Astrocyte (in vitro differentiated cells and primary cell): ENCODE data around the gene AZIN2. TPM values are rescaled to one million over a fixed set of nuclear protein-coding genes. Genes with fewer than 3 reads are reported as not detected.
A peak's percentile ranks its signal among the peaks of the same experiment; 100 is the strongest.

ENCODE experiments used
- DNase-seq: peaks from one replicate; pipeline ENCODE4 v3.0.0-alpha.2; 2010; ENCODE audit warnings: low read depth
- FAIRE-seq: peaks from 2 replicates; lab custom pipeline; 2011; peaks lifted over from hg19 to GRCh38; lab: Jason Lieb, UNC
- H2AFZ ChIP-seq: 2 replicates; pipeline ENCODE4 v1.6.0; 2012; ENCODE audit warnings: low read depth, low read length, inconsistent platforms
- H3K27ac ChIP-seq: 2 replicates; pipeline ENCODE4 v1.5.1; 2011; ENCODE audit warnings: low read depth, low read length, inconsistent platforms
- H3K27me3 ChIP-seq: 2 replicates; pipeline ENCODE4 v1.6.0; 2011; ENCODE audit warnings: low read length, inconsistent platforms; ENCODE audit not compliant: insufficient read depth
- H3K36me3 ChIP-seq: 2 replicates; pipeline ENCODE4 v1.5.1; 2011; ENCODE audit warnings: low read length, inconsistent platforms; ENCODE audit not compliant: insufficient read depth
- H3K4me1 ChIP-seq: 2 replicates; pipeline ENCODE4 v1.5.1; 2011; ENCODE audit warnings: low read length, inconsistent platforms; ENCODE audit not compliant: insufficient read depth
- H3K4me2 ChIP-seq: 2 replicates; pipeline ENCODE4 v1.6.0; 2012; ENCODE audit warnings: low read length, inconsistent platforms
- H3K4me3 ChIP-seq: 2 replicates; pipeline ENCODE4 v1.5.1; 2011; ENCODE audit warnings: low read depth, mild to moderate bottlenecking, low read length, inconsistent platforms; ENCODE audit not compliant: insufficient read depth
- H3K79me2 ChIP-seq: 2 replicates; pipeline ENCODE4 v1.6.0; 2012; ENCODE audit warnings: mild to moderate bottlenecking, low read length, inconsistent platforms; ENCODE audit not compliant: insufficient read depth
- H3K9ac ChIP-seq: 2 replicates; pipeline ENCODE4 v1.6.0; 2012; ENCODE audit warnings: mild to moderate bottlenecking, low read length, inconsistent platforms
- H3K9me3 ChIP-seq: 2 replicates; pipeline ENCODE4 v1.5.1; 2012; ENCODE audit warnings: low read depth, mild to moderate bottlenecking, low read length, inconsistent platforms; ENCODE audit not compliant: insufficient read depth
- H4K20me1 ChIP-seq: 2 replicates; pipeline ENCODE4 v1.6.0; 2012; ENCODE audit warnings: low read length, inconsistent platforms; ENCODE audit not compliant: insufficient read depth
- H3K27ac Mint-ChIP-seq: one replicate; pipeline ENCODE4 v1.8.0; 2021; ENCODE audit warnings: mild to moderate bottlenecking, mixed read lengths; ENCODE audit not compliant: unreplicated experiment
- H3K27me3 Mint-ChIP-seq: one replicate; pipeline ENCODE4 v1.8.0; 2021; ENCODE audit warnings: low read depth, mixed read lengths; ENCODE audit not compliant: unreplicated experiment
- H3K36me3 Mint-ChIP-seq: one replicate; pipeline ENCODE4 v1.8.0; 2021; ENCODE audit warnings: low read depth, mixed read lengths; ENCODE audit not compliant: unreplicated experiment
- H3K4me1 Mint-ChIP-seq: one replicate; pipeline ENCODE4 v1.8.0; 2021; ENCODE audit warnings: low read depth, mixed read lengths; ENCODE audit not compliant: unreplicated experiment
- H3K4me3 Mint-ChIP-seq: one replicate; pipeline ENCODE4 v1.8.0; 2021; ENCODE audit warnings: mild to moderate bottlenecking, moderate library complexity, mixed read lengths; ENCODE audit not compliant: unreplicated experiment
- H3K9me3 Mint-ChIP-seq: one replicate; pipeline ENCODE4 v1.8.0; 2021; ENCODE audit warnings: mild to moderate bottlenecking, mixed read lengths; ENCODE audit not compliant: unreplicated experiment
- CTCF ChIP-seq: IDR thresholded peaks from 2 replicates; pipeline ENCODE4 v1.5.1; 2011; ENCODE audit warnings: low read depth, mild to moderate bottlenecking, inconsistent platforms, low read length, moderate library complexity; ENCODE audit not compliant: insufficient read depth
- EZH2 ChIP-seq: IDR thresholded peaks from 2 replicates; pipeline ENCODE4 v1.6.1; 2012; ENCODE audit warnings: mild to moderate bottlenecking, low read length, inconsistent platforms; ENCODE audit not compliant: insufficient read depth
- total RNA-seq: library from RNA; stranded (reverse); gene quantifications from 2 replicates; pipeline ENCODE4 v1.2.1, GENCODE V29; 2021

The AZIN2 gene
- total RNA-seq, 1 donor from 2014 or later = 10.1 TPM

GRCh38 chr1:33168556-33169289 lies 87.8 kb downstream of the AZIN2 start:
- no peak for DNase-seq
- peaks cover 5% of the 10 kb centered on the region for H3K9me3 Mint-ChIP-seq

GRCh38 chr1:33169290-33170055 lies 88.5 kb downstream of the AZIN2 start:
- H3K9me3 ChIP-seq = no peaks in the 10 kb centered on the region
- H3K4me2 ChIP-seq = no peak overlapping the region
- H3K36me3 Mint-ChIP-seq = peaks cover 26% of the 10 kb centered on the region
- H2AFZ ChIP-seq = no peak overlapping the region
- peaks cover 7% of the 10 kb centered on the region for H3K79me2 ChIP-seq
- peaks cover 27% of the 10 kb centered on the region for H3K4me1 ChIP-seq
- no peak for TF ChIP-seq EZH2
- no peak for TF ChIP-seq CTCF
- no peaks in the 10 kb centered on the region for H3K27me3 Mint-ChIP-seq
- H3K36me3 ChIP-seq = no peaks in the 10 kb centered on the region
- H4K20me1 ChIP-seq = no peaks in the 10 kb centered on the region
- FAIRE-seq (no peak), DNase-seq (peak; percentile 40)
- H3K4me3 Mint-ChIP-seq = no peak overlapping the region
- H3K4me3 ChIP-seq = no peak overlapping the region
- no peak overlapping the region for H3K27ac ChIP-seq
- H3K27ac Mint-ChIP-seq = no peak overlapping the region
- H3K9me3 Mint-ChIP-seq = peaks cover 5% of the 10 kb centered on the region
- H3K27me3 ChIP-seq = no peaks in the 10 kb centered on the region
- peaks cover 4% of the 10 kb centered on the region for H3K4me1 Mint-ChIP-seq
- no peak overlapping the region for H3K9ac ChIP-seq

More at GRCh38 chr1:33168556-33169289, 87.8 kb downstream of the AZIN2 start:
- H3K27ac ChIP-seq = no peak overlapping the region
- H3K27me3 Mint-ChIP-seq = no peaks in the 10 kb centered on the region
- H3K36me3 ChIP-seq = no peaks in the 10 kb centered on the region
- no peak for TF ChIP-seq EZH2
- no peak for TF ChIP-seq CTCF
- H3K27ac Mint-ChIP-seq = no peak overlapping the region
- peaks cover 7% of the 10 kb centered on the region for H3K79me2 ChIP-seq
- peaks cover 26% of the 10 kb centered on the region for H3K36me3 Mint-ChIP-seq
- H3K4me2 ChIP-seq = no peak overlapping the region
- H2AFZ ChIP-seq = no peak overlapping the region
- H3K4me1 Mint-ChIP-seq = peaks cover 11% of the 10 kb centered on the region
- no peak overlapping the region for H3K9ac ChIP-seq
- FAIRE-seq = no peak
- no peaks in the 10 kb centered on the region for H3K27me3 ChIP-seq
- H3K4me3 Mint-ChIP-seq = no peak overlapping the region
- H3K4me3 ChIP-seq = no peak overlapping the region
- no peaks in the 10 kb centered on the region for H3K9me3 ChIP-seq
- H3K4me1 ChIP-seq = peaks cover 34% of the 10 kb centered on the region
- no peaks in the 10 kb centered on the region for H4K20me1 ChIP-seq

Other genes starting within 250 kb of the AZIN2 start
- gene FNDC5, start 210.2 kb upstream of the AZIN2 start, total RNA-seq = 0.39 and 0.96 TPM in 2 replicates
- gene HPCA, start 194.7 kb upstream of the AZIN2 start, total RNA-seq = not detected in 2 replicates
- 8.0 and 9.3 TPM in 2 replicates for gene TMEM54, start 179.8 kb upstream of the AZIN2 start, total RNA-seq
- gene RNF19B, start 116.3 kb upstream of the AZIN2 start, total RNA-seq = 25.8 and 29.7 TPM in 2 replicates
- gene AK2, start 44.3 kb upstream of the AZIN2 start, total RNA-seq = 126 and 138 TPM in 2 replicates
- gene TRIM62, start 100.9 kb downstream of the AZIN2 start, total RNA-seq = 10.8 and 11.5 TPM in 2 replicates
- gene ZNF362, start 175.3 kb downstream of the AZIN2 start, total RNA-seq = 38.7 and 43.8 TPM in 2 replicates
- gene A3GALT2, start 239.9 kb downstream of the AZIN2 start, total RNA-seq = not detected in 2 replicates